HepG2 (cell line): ENCODE results near the gene OPRM1. TPM values are rescaled to one million over a fixed set of nuclear protein-coding genes. Genes with fewer than 3 reads are reported as not detected.

Experiments used
- ATAC-seq: fragments of 200-7000 bp; cut with Tn5 transposase; 3 replicates; pipeline ENCODE4 v1.9.1; 2020; ENCODE audit warnings: mild to moderate bottlenecking, moderate library complexity
- BruUV-seq: library from RNA; stranded (reverse); fragments of 400-500 nt; replicated peaks from 2 replicates; lab custom pipeline; 2021; lab: Mats Ljungman, UMichigan
- CTCF ChIA-PET: fragments of 300-600 bp; formaldehyde crosslinking; extraction: SDS; loops from one replicate; lab custom pipeline; 2021; ENCODE audit warnings: low total read pairs, inconsistent platforms, low intra/inter-chr PET ratio; lab: Yijun Ruan, JAX
- POLR2A ChIA-PET: fragments of 350-600 bp; sonication (Branson Sonifier 250); formaldehyde crosslinking; loops from one replicate; lab custom pipeline; 2020; ENCODE audit warnings: antibody characterized with exemption, inconsistent platforms; lab: Yijun Ruan, JAX
- DNase-seq: peaks from one replicate; pipeline ENCODE4 v3.0.0-alpha.2; 2015; ENCODE audit warnings: low spot score
- FAIRE-seq: peaks from 3 replicates; lab custom pipeline; 2011; peaks lifted over from hg19 to GRCh38; lab: Jason Lieb, UNC
- H2AFZ ChIP-seq: one replicate; pipeline ENCODE4 v1.6.1; 2011; ENCODE audit warnings: low read length, inconsistent platforms
- H3K27ac ChIP-seq: fragments of 300-600 bp; 3 replicates; pipeline ENCODE4 v1.8.0; 2011; ENCODE audit warnings: mixed run types, mild to moderate bottlenecking, mixed read lengths, low read length, inconsistent platforms; ENCODE audit not compliant: insufficient read depth; ENCODE audit errors: extremely low read length
- H3K27me3 ChIP-seq, 2 experiments: fragments of 200-600 bp in 1 of 2; 2 replicates in 1 of 2; 3 replicates in 1 of 2; pipeline versions ENCODE4 v1.6.0 to v1.8.0; 2011; ENCODE audit warnings: low read length in 2 of 2, mild to moderate bottlenecking in 2 of 2, moderate library complexity in 2 of 2, inconsistent platforms in 1 of 2; ENCODE audit not compliant: insufficient read depth in 2 of 2, control insufficient read depth in 1 of 2
- H3K36me3 ChIP-seq, 2 experiments: fragments of 200-600 bp in 1 of 2; replicated peaks in 1 of 2; 2 replicates in 1 of 2; 3 replicates in 1 of 2; pipeline versions ENCODE4 v1.5.1 to v1.8.0; 2011; ENCODE audit warnings: low read length in 2 of 2, inconsistent platforms in 1 of 2; ENCODE audit not compliant: insufficient read depth in 2 of 2, control insufficient read depth in 1 of 2
- H3K4me1 ChIP-seq: 2 replicates; pipeline ENCODE4 v1.5.1; 2012; ENCODE audit warnings: low read length, inconsistent platforms; ENCODE audit not compliant: insufficient read depth
- H3K4me2 ChIP-seq: 2 replicates; pipeline ENCODE4 v1.6.0; 2011; ENCODE audit warnings: low read depth, low read length, inconsistent platforms
- H3K4me3 ChIP-seq, 3 experiments: fragments of 200-600 bp in 1 of 3; sonication (generic), shearing (Covaris generic) in 1 of 3; replicated peaks in 1 of 3; 2 replicates each; pipeline ENCODE4 v1.5.1; 2011 to 2016; ENCODE audit warnings: low read length in 3 of 3, inconsistent platforms in 2 of 3, low read depth in 2 of 3, mild to moderate bottlenecking in 2 of 3, control low read depth in 1 of 3, mixed read lengths in 1 of 3; ENCODE audit not compliant: insufficient read depth in 1 of 3
- H3K79me2 ChIP-seq: one replicate; pipeline ENCODE4 v1.6.1; 2011; ENCODE audit warnings: low read length, inconsistent platforms; ENCODE audit not compliant: insufficient read depth
- H3K9ac ChIP-seq: 2 replicates; pipeline ENCODE4 v1.6.0; 2011; ENCODE audit warnings: mild to moderate bottlenecking, low read depth, low read length, inconsistent platforms; ENCODE audit not compliant: insufficient read depth
- H3K9me3 ChIP-seq: 2 replicates; pipeline ENCODE4 v1.5.1; 2012; ENCODE audit warnings: mild to moderate bottlenecking, low read length
- H4K20me1 ChIP-seq: 2 replicates; pipeline ENCODE4 v1.6.0; 2011; ENCODE audit warnings: inconsistent platforms, mild to moderate bottlenecking, low read length, moderate library complexity; ENCODE audit not compliant: insufficient read depth
- AHDC1 ChIP-seq: sonication (generic); formaldehyde crosslinking; IDR thresholded peaks from 2 replicates; pipeline ENCODE4 v1.5.1; 2020; ENCODE audit warnings: mild to moderate bottlenecking, missing genetic modification reagents, borderline replicate concordance
- FOXM1 ChIP-seq: sonication (generic); formaldehyde crosslinking; IDR thresholded peaks from 2 replicates; pipeline ENCODE4 v1.5.0; 2020; ENCODE audit warnings: missing genetic modification reagents
- HNRNPUL1 ChIP-seq: fragments of 200-400 bp; formaldehyde crosslinking; IDR thresholded peaks from 2 replicates; pipeline ENCODE4 v1.6.1; 2017; ENCODE audit warnings: low read depth, mild to moderate bottlenecking, low read length, moderate library complexity
- RBFOX2 ChIP-seq: fragments of 200-400 bp; formaldehyde crosslinking; IDR thresholded peaks from 2 replicates; pipeline ENCODE4 v1.6.1; 2017; ENCODE audit warnings: low read depth, mild to moderate bottlenecking, low read length
- TGIF2 ChIP-seq: IDR thresholded peaks from 2 replicates; pipeline ENCODE4 v1.6.1; 2016; ENCODE audit warnings: control low read depth, missing compliant biosample characterization
- ZNF207 ChIP-seq: fragments of 450-650 bp; IDR thresholded peaks from 2 replicates; pipeline ENCODE4 v1.6.1; 2016; ENCODE audit warnings: antibody characterized with exemption, borderline replicate concordance
- ZNF367 ChIP-seq: sonication (generic); formaldehyde crosslinking; IDR thresholded peaks from 2 replicates; pipeline ENCODE4 v1.4.0; 2020; ENCODE audit warnings: missing genetic modification reagents, borderline replicate concordance
- ZNF530 ChIP-seq: sonication (generic); formaldehyde crosslinking; IDR thresholded peaks from 2 replicates; pipeline ENCODE4 v1.5.0; 2020; ENCODE audit warnings: low read depth, mild to moderate bottlenecking, missing genetic modification reagents
- ZNF782 ChIP-seq: sonication (generic); formaldehyde crosslinking; IDR thresholded peaks from 2 replicates; pipeline ENCODE4 v1.4.0; 2020; ENCODE audit warnings: missing genetic modification reagents, mild to moderate bottlenecking, borderline replicate concordance
- WGBS: methylation state at CpG from one replicate; pipeline ENCODE4 v1.1.6; 2017; ENCODE audit warnings: low lambda C conversion rate; 5-methylcytosine and 5-hydroxymethylcytosine counted together
- in situ Hi-C: cut with HindIII; loops from 2 replicates; pipeline ENCODE4 v1.10.0; 2017; ENCODE audit warnings: low pct_unique_long_range_greater_than_20kb; ENCODE audit not compliant: extremely low pct_ligation_motif_present
- intact Hi-C: fragments of 100-400 bp; cut with micrococcal nuclease; formaldehyde crosslinking; loops from one replicate; pipeline ENCODE4 v1.10.0; 2022; ENCODE audit not compliant: unreplicated experiment
- polyA plus RNA-seq, 8 experiments: library from polyadenylated mRNA; depleted of rRNA in 3 of 8; stranded (reverse) in 7 of 8; unstranded in 1 of 8; fragments of >200 nt; fragmentation: Illumina TruSeq in 4 of 8; extraction: Trizol in 4 of 8; gene quantifications; 2 replicates each; pipeline versions ENCODE4 v1.2.1 to v1.2.3, GENCODE V29; 2011 to 2016; ENCODE audit warnings: low read depth in 4 of 8, missing spikeins in 1 of 8, mixed read lengths in 1 of 8; ENCODE audit not compliant: insufficient read depth in 1 of 8
- total RNA-seq, 5 experiments: library from RNA; depleted of rRNA; stranded (reverse); fragments of >200 nt; fragmentation: Illumina TruSeq; extraction: Trizol; gene quantifications; 2 replicates each; pipeline ENCODE4 v1.2.3, GENCODE V29; 2016; ENCODE audit warnings: low read depth in 1 of 5
- TF ChIP-seq, protein P1 (sequence below): IDR thresholded peaks from 2 replicates; pipeline ENCODE4 v1.6.1; 2016; ENCODE audit warnings: low read depth, missing genetic modification reagents, missing compliant biosample characterization

The OPRM1 gene
- total and polyA plus RNA-seq, 2 of the 13 experiments (the other 11 are each of a cell fraction or from before 2014, with no cell fraction given): not detected

GRCh38 chr6:154267508-154268106 is 228.6 kb downstream of the OPRM1 start:
- in situ Hi-C loops (no loop called here), intact Hi-C loops (no loop called here)
- no peak overlapping the region for H3K9ac ChIP-seq
- H3K4me3 ChIP-seq: no peak overlapping the region
- no peak overlapping the region for H3K4me2 ChIP-seq
- no peaks in the 10 kb centered on the region for H4K20me1 ChIP-seq
- ChIA-PET POLR2A (no interaction called here), CTCF (no interaction called here)
- FAIRE-seq (no peak), DNase-seq (no peak), ATAC-seq (peak; percentile 38)
- no peaks in the 10 kb centered on the region for H3K27me3 ChIP-seq
- no TSS peak for BruUV-seq
- no peaks in the 10 kb centered on the region for H3K79me2 ChIP-seq
- H2AFZ ChIP-seq: no peak overlapping the region
- no peaks in the 10 kb centered on the region for H3K9me3 ChIP-seq
- no peaks in the 10 kb centered on the region for H3K36me3 ChIP-seq
- WGBS: 3% methylated on average over 3 of the region's 3 CpGs
- TF ChIP-seq FOXM1 (CRISPR knock-in tag) (no peak), RBFOX2 (no peak), TGIF2 (CRISPR knock-in tag) (no peak), ZNF530 (CRISPR knock-in tag) (no peak), AHDC1 (CRISPR knock-in tag) (no peak), HNRNPUL1 (no peak), ZNF367 (CRISPR knock-in tag) (no peak), ZNF782 (CRISPR knock-in tag) (no peak), ZNF207 (no peak)
- TF ChIP-seq, protein P1, sequence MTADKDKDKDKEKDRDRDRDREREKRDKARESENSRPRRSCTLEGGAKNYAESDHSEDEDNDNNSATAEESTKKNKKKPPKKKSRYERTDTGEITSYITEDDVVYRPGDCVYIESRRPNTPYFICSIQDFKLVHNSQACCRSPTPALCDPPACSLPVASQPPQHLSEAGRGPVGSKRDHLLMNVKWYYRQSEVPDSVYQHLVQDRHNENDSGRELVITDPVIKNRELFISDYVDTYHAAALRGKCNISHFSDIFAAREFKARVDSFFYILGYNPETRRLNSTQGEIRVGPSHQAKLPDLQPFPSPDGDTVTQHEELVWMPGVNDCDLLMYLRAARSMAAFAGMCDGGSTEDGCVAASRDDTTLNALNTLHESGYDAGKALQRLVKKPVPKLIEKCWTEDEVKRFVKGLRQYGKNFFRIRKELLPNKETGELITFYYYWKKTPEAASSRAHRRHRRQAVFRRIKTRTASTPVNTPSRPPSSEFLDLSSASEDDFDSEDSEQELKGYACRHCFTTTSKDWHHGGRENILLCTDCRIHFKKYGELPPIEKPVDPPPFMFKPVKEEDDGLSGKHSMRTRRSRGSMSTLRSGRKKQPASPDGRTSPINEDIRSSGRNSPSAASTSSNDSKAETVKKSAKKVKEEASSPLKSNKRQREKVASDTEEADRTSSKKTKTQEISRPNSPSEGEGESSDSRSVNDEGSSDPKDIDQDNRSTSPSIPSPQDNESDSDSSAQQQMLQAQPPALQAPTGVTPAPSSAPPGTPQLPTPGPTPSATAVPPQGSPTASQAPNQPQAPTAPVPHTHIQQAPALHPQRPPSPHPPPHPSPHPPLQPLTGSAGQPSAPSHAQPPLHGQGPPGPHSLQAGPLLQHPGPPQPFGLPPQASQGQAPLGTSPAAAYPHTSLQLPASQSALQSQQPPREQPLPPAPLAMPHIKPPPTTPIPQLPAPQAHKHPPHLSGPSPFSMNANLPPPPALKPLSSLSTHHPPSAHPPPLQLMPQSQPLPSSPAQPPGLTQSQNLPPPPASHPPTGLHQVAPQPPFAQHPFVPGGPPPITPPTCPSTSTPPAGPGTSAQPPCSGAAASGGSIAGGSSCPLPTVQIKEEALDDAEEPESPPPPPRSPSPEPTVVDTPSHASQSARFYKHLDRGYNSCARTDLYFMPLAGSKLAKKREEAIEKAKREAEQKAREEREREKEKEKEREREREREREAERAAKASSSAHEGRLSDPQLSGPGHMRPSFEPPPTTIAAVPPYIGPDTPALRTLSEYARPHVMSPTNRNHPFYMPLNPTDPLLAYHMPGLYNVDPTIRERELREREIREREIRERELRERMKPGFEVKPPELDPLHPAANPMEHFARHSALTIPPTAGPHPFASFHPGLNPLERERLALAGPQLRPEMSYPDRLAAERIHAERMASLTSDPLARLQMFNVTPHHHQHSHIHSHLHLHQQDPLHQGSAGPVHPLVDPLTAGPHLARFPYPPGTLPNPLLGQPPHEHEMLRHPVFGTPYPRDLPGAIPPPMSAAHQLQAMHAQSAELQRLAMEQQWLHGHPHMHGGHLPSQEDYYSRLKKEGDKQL (CRISPR knock-in tag): no peak
- H3K4me1 ChIP-seq: no peaks in the 10 kb centered on the region
- no peak overlapping the region for H3K27ac ChIP-seq
